GM23248 (cell line): ENCODE data around the gene SPC24. TPM values are rescaled to one million over a fixed set of nuclear protein-coding genes. Genes with fewer than 3 reads are reported as not detected.
"Not testable (repeated sequence)": the region's sequence is repeated elsewhere in the genome, so short reads cannot be mapped to it uniquely, and the experiment has no call there.

Experiments
- DNase-seq: peaks from one replicate; pipeline ENCODE4 v3.0.0-alpha.2; 2015
- H2AFZ ChIP-seq: fragments of 200-600 bp; sonication (generic); 2 replicates; pipeline ENCODE4 v1.6.1; 2016; ENCODE audit warnings: antibody characterized with exemption
- H3F3A ChIP-seq: fragments of 200-600 bp; sonication (generic); 2 replicates; pipeline ENCODE4 v1.6.1; 2016; ENCODE audit warnings: mild to moderate bottlenecking, antibody characterized with exemption, mixed run types; ENCODE audit not compliant: insufficient read depth
- H3K27ac ChIP-seq: fragments of 200-600 bp; sonication (generic); 2 replicates; pipeline ENCODE4 v1.5.1; 2016; ENCODE audit warnings: mild to moderate bottlenecking
- H3K27me3 ChIP-seq: fragments of 200-600 bp; sonication (generic); replicated peaks from 2 replicates; pipeline ENCODE4 v1.6.1; 2016; ENCODE audit warnings: mild to moderate bottlenecking; ENCODE audit not compliant: insufficient read depth
- H3K36me3 ChIP-seq: fragments of 200-600 bp; sonication (generic); 2 replicates; pipeline ENCODE4 v1.6.1; 2016; ENCODE audit warnings: low read depth, mild to moderate bottlenecking
- H3K4me1 ChIP-seq: fragments of 200-600 bp; sonication (generic); 2 replicates; pipeline ENCODE4 v1.6.1; 2016; ENCODE audit warnings: mild to moderate bottlenecking; ENCODE audit not compliant: insufficient read depth
- H3K4me2 ChIP-seq: fragments of 200-600 bp; sonication (generic); one replicate; pipeline ENCODE4 v1.6.1; 2016; ENCODE audit warnings: mild to moderate bottlenecking; ENCODE audit not compliant: unreplicated experiment
- H3K4me3 ChIP-seq: fragments of 200-600 bp; sonication (generic); 2 replicates; pipeline ENCODE4 v1.5.1; 2016; ENCODE audit warnings: mild to moderate bottlenecking
- H3K79me2 ChIP-seq: fragments of 200-600 bp; sonication (generic); 2 replicates; pipeline ENCODE4 v1.6.1; 2016; ENCODE audit warnings: mild to moderate bottlenecking; ENCODE audit not compliant: insufficient read depth
- H3K9ac ChIP-seq: fragments of 200-600 bp; sonication (generic); 2 replicates; pipeline ENCODE4 v1.6.1; 2016; ENCODE audit warnings: mild to moderate bottlenecking
- H3K9me2 ChIP-seq: fragments of 200-600 bp; sonication (generic); 2 replicates; pipeline ENCODE4 v1.6.1; 2016; ENCODE audit warnings: mixed run types, mild to moderate bottlenecking, moderate library complexity; ENCODE audit not compliant: insufficient read depth
- H3K9me3 ChIP-seq: fragments of 200-600 bp; sonication (generic); one replicate; pipeline ENCODE4 v1.6.1; 2017; ENCODE audit warnings: low read depth
- H4K20me1 ChIP-seq: fragments of 200-600 bp; sonication (generic); 2 replicates; pipeline ENCODE4 v1.6.0; 2016; ENCODE audit not compliant: insufficient read depth
- EZH2 ChIP-seq: fragments of 200-600 bp; sonication (generic); IDR thresholded peaks from 2 replicates; pipeline ENCODE4 v1.6.1; 2018; ENCODE audit warnings: antibody characterized with exemption, mild to moderate bottlenecking; ENCODE audit not compliant: insufficient read depth, poor library complexity, severe bottlenecking
- EZH2phosphoT487 ChIP-seq: fragments of 200-600 bp; sonication (generic); IDR thresholded peaks from 2 replicates; pipeline ENCODE4 v1.6.1; 2018; ENCODE audit warnings: antibody characterized with exemption, moderate library complexity, mild to moderate bottlenecking, low read depth; ENCODE audit not compliant: insufficient read depth
- WGBS, 2 experiments: methylation state at CpG; one replicate each; pipeline ENCODE4 v1.1.6; 2015 to 2017; ENCODE audit warnings: low lambda C conversion rate in 2 of 2, low coverage in 1 of 2; ENCODE audit errors: missing lambda C conversion rate in 2 of 2; 5-methylcytosine and 5-hydroxymethylcytosine counted together
- in situ Hi-C: fragments of 300-500 bp; cut with MboI; formaldehyde crosslinking; loops from 2 replicates; pipeline ENCODE4 v1.15.0; 2020
- polyA plus RNA-seq: library from polyadenylated mRNA; unstranded; fragments of >200 nt; fragmentation: Nextera tagmentation; extraction: Ambion mirVana; gene quantifications from 2 replicates; pipeline ENCODE4 v1.2.1, GENCODE V29; 2016
- total RNA-seq: library from RNA; depleted of rRNA; stranded (reverse); fragments of >200 nt; shearing (Covaris generic); gene quantifications from 2 replicates; pipeline ENCODE4 v1.2.3, GENCODE V29; 2014

The SPC24 gene
- total and polyA plus RNA-seq, 2 experiments from 2014 or later = 14.8 to 19.8 TPM

GRCh38 chr19:11111117-11111770 is 44.3 kb downstream of the SPC24 start:
- Histone ChIP-seq H3K9ac (no peak overlapping the region), H3K27ac (no peak overlapping the region), H3K4me2 (no peak overlapping the region), H3K36me3 (peaks cover 18% of the 10 kb centered on the region; the same call in 1 of the 2 replicates), H3K4me3 (no peak overlapping the region), H3K4me1 (no peaks in the 10 kb centered on the region), H3K79me2 (no peaks in the 10 kb centered on the region), H3K9me3 (no peaks in the 10 kb centered on the region), H4K20me1 (no peaks in the 10 kb centered on the region), H3K27me3 (no peaks in the 10 kb centered on the region), H3K9me2 (no peaks in the 10 kb centered on the region), H3F3A (no peaks in the 10 kb centered on the region), H2AFZ (no peak overlapping the region)
- no peak for DNase-seq
- no peak for TF ChIP-seq EZH2
- in situ Hi-C loops = no loop called here
- 82 to 88% methylated on average over 15 of the region's 15 CpGs for WGBS, 2 experiments

GRCh38 chr19:11108746-11109145 is 46.8 kb downstream of the SPC24 start:
- no peak overlapping the region for H3K9ac ChIP-seq
- peaks cover 26% of the 10 kb centered on the region; the same call in 1 of the 2 replicates for H3K36me3 ChIP-seq
- DNase-seq = no peak
- H2AFZ ChIP-seq = no peak overlapping the region
- no peaks in the 10 kb centered on the region for H3K27me3 ChIP-seq
- H3K9me2 ChIP-seq = no peaks in the 10 kb centered on the region
- H3K4me3 ChIP-seq = no peak overlapping the region
- H3K4me2 ChIP-seq = no peak overlapping the region
- no peaks in the 10 kb centered on the region for H4K20me1 ChIP-seq
- no peaks in the 10 kb centered on the region for H3F3A ChIP-seq
- in situ Hi-C loops = no loop called here
- no peaks in the 10 kb centered on the region for H3K9me3 ChIP-seq
- no peaks in the 10 kb centered on the region for H3K4me1 ChIP-seq
- TF ChIP-seq EZH2 = no peak
- no peak for TF ChIP-seq EZH2phosphoT487
- no peak overlapping the region for H3K27ac ChIP-seq
- 90 to 92% methylated on average over 6 of the region's 6 CpGs for WGBS, 2 experiments
- H3K79me2 ChIP-seq = no peaks in the 10 kb centered on the region

GRCh38 chr19:11106477-11106876 is 49.1 kb downstream of the SPC24 start:
- no peaks in the 10 kb centered on the region for H3K9me3 ChIP-seq
- no peaks in the 10 kb centered on the region for H3K79me2 ChIP-seq
- H4K20me1 ChIP-seq = no peaks in the 10 kb centered on the region
- no peak overlapping the region for H3K9ac ChIP-seq
- no peak overlapping the region for H3K4me3 ChIP-seq
- no peak overlapping the region for H2AFZ ChIP-seq
- peaks cover 25% of the 10 kb centered on the region; the same call in 1 of the 2 replicates for H3K36me3 ChIP-seq
- no peaks in the 10 kb centered on the region for H3K27me3 ChIP-seq
- no peaks in the 10 kb centered on the region for H3K4me1 ChIP-seq
- no peak overlapping the region for H3K4me2 ChIP-seq
- H3K9me2 ChIP-seq = no peaks in the 10 kb centered on the region
- in situ Hi-C loops = no loop called here
- no peak for TF ChIP-seq EZH2
- no peak for TF ChIP-seq EZH2phosphoT487
- 87 to 90% methylated on average over 13 of the region's 13 CpGs for WGBS, 2 experiments
- H3K27ac ChIP-seq = no peak overlapping the region
- DNase-seq = no peak
- no peaks in the 10 kb centered on the region for H3F3A ChIP-seq

GRCh38 chr19:11105014-11105636 is 50.5 kb downstream of the SPC24 start:
- no peak overlapping the region for H2AFZ ChIP-seq
- no peak for DNase-seq
- peaks cover 11% of the 10 kb centered on the region for H3K79me2 ChIP-seq
- no peak overlapping the region for H3K27ac ChIP-seq
- no peak overlapping the region for H3K4me2 ChIP-seq
- H3K4me1 ChIP-seq = no peaks in the 10 kb centered on the region
- no peak overlapping the region for H3K9ac ChIP-seq
- no peak overlapping the region for H3K4me3 ChIP-seq
- in situ Hi-C loops = no loop called here
- no peaks in the 10 kb centered on the region for H3K27me3 ChIP-seq
- no peaks in the 10 kb centered on the region for H3K9me3 ChIP-seq
- 90% methylated on average over 33 to 34 of the region's 36 CpGs for WGBS, 2 experiments
- peaks cover 25% of the 10 kb centered on the region; the same call in 1 of the 2 replicates for H3K36me3 ChIP-seq
- no peaks in the 10 kb centered on the region for H3K9me2 ChIP-seq
- TF ChIP-seq EZH2 (no peak), EZH2phosphoT487 (no peak)
- H3F3A ChIP-seq = no peaks in the 10 kb centered on the region
- H4K20me1 ChIP-seq = no peaks in the 10 kb centered on the region

GRCh38 chr19:11103667-11104066 is 51.9 kb downstream of the SPC24 start:
- DNase-seq, H3K9ac ChIP-seq, H3K4me1 ChIP-seq, H3K9me3 ChIP-seq, H3K9me2 ChIP-seq, H3K4me3 ChIP-seq, H3K27me3 ChIP-seq, in situ Hi-C loops, H2AFZ ChIP-seq, H3F3A ChIP-seq, H3K27ac ChIP-seq, H4K20me1 ChIP-seq, H3K4me2 ChIP-seq: not testable (repeated sequence)
- Histone ChIP-seq H3K79me2 (peaks cover 25% of the 10 kb centered on the region), H3K36me3 (peaks cover 21% of the 10 kb centered on the region; the same call in 1 of the 2 replicates)
- WGBS, 2 experiments = 99% methylated on average over 10 of the region's 10 CpGs
